ENCODE results near the gene HCN3. TPM values are rescaled to one million over a fixed set of nuclear protein-coding genes. Genes with fewer than 3 reads are reported as not detected.
"Not testable (repeated sequence)": the region's sequence is repeated elsewhere in the genome, so short reads cannot be mapped to it uniquely, and the experiment has no call there.

Gene HCN3
- total RNA-seq (3.0 TPM), polyA plus RNA-seq (3.2 TPM)

- peak within 1 kb of the TSS; percentile 60 for H3K27ac ChIP-seq (ENCODE audit: low read depth)
- no peaks in the 10 kb centered on the region for H3K36me3 ChIP-seq (ENCODE audit: insufficient read depth)
- DNase-seq (ENCODE audit: extremely low spot score), result peak; percentile 95
- H3K4me3 ChIP-seq (ENCODE audit: low read depth, low read length), result peak within 1 kb of the TSS; percentile 70
- WGBS, result 1% methylated on average over 68 of the region's 68 CpGs
- H3K4me1 ChIP-seq (ENCODE audit: insufficient read depth), result peaks cover 2% of the 10 kb centered on the region
These were observed at the start of gene HCN3 for GRCh38 chr1:155277070-155277901. Gene HCN3 (plus strand): TSS chr1:155277463. CDS start chr1:155277591, 128 bp downstream.

DNA sequence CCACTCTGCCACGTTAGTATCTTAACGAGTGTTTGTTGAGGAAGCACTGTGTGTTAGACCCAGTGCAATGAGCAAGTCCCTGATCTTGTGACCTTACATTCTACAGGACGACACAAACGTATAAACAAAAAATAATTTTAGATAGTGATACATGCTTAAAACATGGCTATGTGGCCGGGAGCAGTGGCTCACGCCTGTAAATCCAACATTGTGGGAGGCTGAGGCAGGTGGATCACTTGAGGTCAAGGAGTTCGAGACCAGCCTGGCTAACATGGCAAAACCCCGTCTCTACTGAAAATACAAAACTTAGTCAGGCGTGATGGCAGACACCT, 49.2 kb upstream of the HCN3 start:
- Histone ChIP-seq H3K36me3 (ENCODE audit: insufficient read depth) (no peaks in the 10 kb centered on the region), H3K27ac (ENCODE audit: low read depth) (peak overlapping the region; percentile 18), H3K4me1 (ENCODE audit: insufficient read depth) (no peaks in the 10 kb centered on the region), H3K4me3 (ENCODE audit: low read depth, low read length) (no peak overlapping the region)
- DNase-seq (ENCODE audit: extremely low spot score), result no peak
- WGBS, result 31% methylated on average over 9 of the region's 9 CpGs

GRCh38 chr1:155231302-155231701, 46.0 kb upstream of the HCN3 start:
- DNase-seq (ENCODE audit: extremely low spot score); H3K36me3 ChIP-seq (ENCODE audit: insufficient read depth); H3K4me1 ChIP-seq (ENCODE audit: insufficient read depth); H3K4me3 ChIP-seq (ENCODE audit: low read depth, low read length); H3K27ac ChIP-seq (ENCODE audit: low read depth): not testable (repeated sequence)
- 76% methylated on average over 3 of the region's 3 CpGs for WGBS

GRCh38 chr1:155232001-155232978, 45.0 kb upstream of the HCN3 start:
- H3K27ac ChIP-seq (ENCODE audit: low read depth); H3K36me3 ChIP-seq (ENCODE audit: insufficient read depth); DNase-seq (ENCODE audit: extremely low spot score); H3K4me1 ChIP-seq (ENCODE audit: insufficient read depth); H3K4me3 ChIP-seq (ENCODE audit: low read depth, low read length): not testable (repeated sequence)
- WGBS, result 37% methylated on average over 13 of the region's 13 CpGs

GRCh38 chr1:155233502-155233901, 43.8 kb upstream of the HCN3 start:
- H3K36me3 ChIP-seq (ENCODE audit: insufficient read depth); DNase-seq (ENCODE audit: extremely low spot score); H3K27ac ChIP-seq (ENCODE audit: low read depth); H3K4me1 ChIP-seq (ENCODE audit: insufficient read depth); H3K4me3 ChIP-seq (ENCODE audit: low read depth, low read length): not testable (repeated sequence)
- WGBS, result 88% methylated on average over 1 of the region's 5 CpGs

GRCh38 chr1:155235375-155235774, 41.9 kb upstream of the HCN3 start:
- 88% methylated on average over 8 of the region's 9 CpGs for WGBS
- H3K4me1 ChIP-seq (ENCODE audit: insufficient read depth); H3K27ac ChIP-seq (ENCODE audit: low read depth); H3K4me3 ChIP-seq (ENCODE audit: low read depth, low read length); H3K36me3 ChIP-seq (ENCODE audit: insufficient read depth); DNase-seq (ENCODE audit: extremely low spot score): not testable (repeated sequence)

GRCh38 chr1:155236451-155236850, 40.8 kb upstream of the HCN3 start:
- no peak for DNase-seq (ENCODE audit: extremely low spot score)
- 85% methylated on average over 5 of the region's 5 CpGs for WGBS
- no peak overlapping the region for H3K27ac ChIP-seq (ENCODE audit: low read depth)
- H3K36me3 ChIP-seq (ENCODE audit: insufficient read depth), result peaks cover 1% of the 10 kb centered on the region
- peaks cover 3% of the 10 kb centered on the region for H3K4me1 ChIP-seq (ENCODE audit: insufficient read depth)
- no peak overlapping the region for H3K4me3 ChIP-seq (ENCODE audit: low read depth, low read length)

GRCh38 chr1:155241069-155241679, 36.1 kb upstream of the HCN3 start:
- no peaks in the 10 kb centered on the region for H3K36me3 ChIP-seq (ENCODE audit: insufficient read depth)
- H3K4me1 ChIP-seq (ENCODE audit: insufficient read depth), result peaks cover 3% of the 10 kb centered on the region
- peak; percentile 78 for DNase-seq (ENCODE audit: extremely low spot score)
- H3K27ac ChIP-seq (ENCODE audit: low read depth), result no peak overlapping the region
- no peak overlapping the region for H3K4me3 ChIP-seq (ENCODE audit: low read depth, low read length)
- 15% methylated on average over 4 of the region's 4 CpGs for WGBS

GRCh38 chr1:155241841-155242264, 35.4 kb upstream of the HCN3 start:
- H3K27ac ChIP-seq (ENCODE audit: low read depth), result no peak overlapping the region
- H3K36me3 ChIP-seq (ENCODE audit: insufficient read depth), result no peaks in the 10 kb centered on the region
- 61% methylated on average over 4 of the region's 4 CpGs for WGBS
- peaks cover 3% of the 10 kb centered on the region for H3K4me1 ChIP-seq (ENCODE audit: insufficient read depth)
- no peak overlapping the region for H3K4me3 ChIP-seq (ENCODE audit: low read depth, low read length)
- DNase-seq (ENCODE audit: extremely low spot score), result no peak

DNA sequence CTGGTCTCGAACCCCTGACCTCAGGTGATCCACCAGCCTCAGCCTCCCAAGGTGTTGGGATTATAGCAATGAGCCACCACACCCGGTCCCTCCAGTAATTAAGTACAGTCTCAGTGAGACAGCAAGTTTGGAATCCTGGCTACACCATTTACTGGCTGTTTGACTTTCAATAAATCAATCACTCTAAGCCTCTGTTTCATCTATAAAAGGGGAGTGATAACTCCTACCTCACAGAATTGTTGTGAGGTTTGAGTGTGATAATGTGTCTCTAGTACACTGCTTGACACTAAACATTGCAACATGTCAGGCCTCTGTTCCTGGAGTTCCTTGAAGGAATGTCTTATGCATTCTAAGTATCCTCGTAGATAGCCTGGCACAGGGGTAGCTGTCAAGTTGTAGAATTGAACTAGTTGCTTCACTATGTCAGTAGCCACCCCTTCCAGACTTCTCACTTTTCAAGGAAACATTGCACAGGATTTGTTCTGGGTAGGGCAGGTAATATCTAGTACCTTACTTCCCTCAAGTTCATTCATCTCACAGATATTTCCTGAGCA, 34.4 kb upstream of the HCN3 start:
- H3K4me1 ChIP-seq (ENCODE audit: insufficient read depth), result peaks cover 3% of the 10 kb centered on the region
- peaks cover 2% of the 10 kb centered on the region for H3K36me3 ChIP-seq (ENCODE audit: insufficient read depth)
- DNase-seq (ENCODE audit: extremely low spot score), result no peak
- no peak overlapping the region for H3K27ac ChIP-seq (ENCODE audit: low read depth)
- 53% methylated on average over 3 of the region's 3 CpGs for WGBS
- peak overlapping the region; percentile 38 for H3K4me3 ChIP-seq (ENCODE audit: low read depth, low read length)

DNA sequence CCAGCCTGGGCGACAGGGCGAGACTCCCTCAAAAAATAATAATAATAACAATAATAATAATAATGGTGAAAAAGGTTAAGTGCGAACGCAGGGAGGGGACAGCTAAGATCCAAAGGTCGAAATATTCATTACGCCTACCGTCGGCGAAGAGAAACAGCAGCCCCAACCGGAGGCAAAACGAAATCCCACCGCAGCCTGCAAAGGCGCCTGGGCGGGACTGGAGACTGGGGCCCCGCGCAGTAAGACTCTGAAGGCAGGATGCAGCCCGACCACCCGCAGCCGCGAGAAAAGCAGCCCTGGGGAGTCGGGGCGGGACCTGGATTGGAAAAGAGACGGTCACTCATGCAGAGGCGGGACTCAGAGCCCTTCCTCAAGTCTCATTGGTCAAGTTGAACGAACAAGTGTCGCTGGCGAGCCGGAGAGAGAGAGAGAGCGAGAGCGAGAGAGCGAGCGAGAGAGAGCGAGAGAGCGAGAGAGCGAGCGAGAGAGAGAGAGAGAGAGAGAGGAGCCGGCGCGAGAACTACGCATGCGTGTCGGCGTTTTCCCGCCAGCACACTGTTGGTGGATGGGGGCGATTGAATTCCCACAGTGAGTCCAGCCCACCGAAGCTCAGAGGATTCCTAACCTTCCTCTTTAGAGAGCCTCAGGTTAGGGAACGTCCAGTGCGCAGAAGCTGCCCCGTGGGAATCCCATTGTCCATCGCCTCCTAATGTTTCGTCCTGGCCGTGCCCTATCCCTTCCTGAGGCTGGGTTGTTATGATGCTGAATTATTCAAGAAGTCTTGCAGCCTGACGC, 32.7 kb upstream of the HCN3 start:
- peaks cover 3% of the 10 kb centered on the region for H3K4me1 ChIP-seq (ENCODE audit: insufficient read depth)
- under 1% methylated on average over 53 of the region's 53 CpGs for WGBS
- peak overlapping the region; percentile 38 for H3K4me3 ChIP-seq (ENCODE audit: low read depth, low read length)
- H3K27ac ChIP-seq (ENCODE audit: low read depth), result peak overlapping the region; percentile 84
- peaks cover 2% of the 10 kb centered on the region for H3K36me3 ChIP-seq (ENCODE audit: insufficient read depth)
- DNase-seq (ENCODE audit: extremely low spot score), result peak; percentile 98

DNA sequence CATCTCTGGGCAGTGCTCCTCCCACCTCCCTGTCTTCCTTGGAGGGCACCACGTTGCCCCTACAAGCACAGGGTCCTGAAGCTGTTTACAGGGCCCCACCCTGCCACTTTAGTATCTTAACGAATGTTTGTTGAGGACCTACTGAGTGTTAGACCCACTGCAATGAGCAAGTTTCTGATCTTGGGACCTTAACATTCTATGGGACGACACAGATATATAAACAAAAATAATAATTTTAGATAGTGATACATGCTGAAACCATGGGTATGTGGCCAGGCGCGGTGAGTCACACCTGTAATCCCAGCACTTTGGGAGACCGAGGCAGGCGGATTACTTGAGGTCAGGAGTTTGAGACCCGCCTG, 32.1 kb upstream of the HCN3 start:
- 45% methylated on average over 8 of the region's 8 CpGs for WGBS
- Histone ChIP-seq H3K27ac (ENCODE audit: low read depth) (peak overlapping the region; percentile 69), H3K36me3 (ENCODE audit: insufficient read depth) (peaks cover 2% of the 10 kb centered on the region), H3K4me1 (ENCODE audit: insufficient read depth) (peaks cover 3% of the 10 kb centered on the region), H3K4me3 (ENCODE audit: low read depth, low read length) (peak overlapping the region; percentile 19)
- no peak for DNase-seq (ENCODE audit: extremely low spot score)

DNA sequence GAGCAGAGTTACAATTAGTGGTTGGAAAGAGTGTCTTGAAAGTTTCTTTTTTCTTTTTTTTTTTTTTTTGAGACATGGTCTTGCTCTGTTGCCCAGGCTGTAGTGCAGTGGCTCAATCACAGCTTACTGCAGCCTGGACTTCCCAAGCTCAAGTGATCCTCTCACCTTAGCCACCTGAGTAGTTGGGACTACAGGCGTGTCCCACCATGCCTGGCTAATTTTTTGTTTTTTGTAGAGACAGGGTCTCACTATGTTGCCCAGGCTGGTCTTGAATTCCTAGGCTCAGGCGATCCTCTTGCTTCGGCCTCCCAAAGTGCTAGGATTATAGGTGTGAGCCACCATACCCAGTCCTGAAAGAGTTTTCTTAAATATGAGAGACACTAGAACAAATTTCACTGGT, 30.5 kb upstream of the HCN3 start:
- not testable (repeated sequence) for H3K27ac ChIP-seq (ENCODE audit: low read depth); H3K36me3 ChIP-seq (ENCODE audit: insufficient read depth); DNase-seq (ENCODE audit: extremely low spot score); H3K4me3 ChIP-seq (ENCODE audit: low read depth, low read length); H3K4me1 ChIP-seq (ENCODE audit: insufficient read depth)
- WGBS, result 96% methylated on average over 3 of the region's 3 CpGs
